ENCODE results near the gene MORC3.
"Not testable (repeated sequence)": the region's sequence is repeated elsewhere in the genome, so short reads cannot be mapped to it uniquely, and the experiment has no call there.

The MORC3 gene

DNA sequence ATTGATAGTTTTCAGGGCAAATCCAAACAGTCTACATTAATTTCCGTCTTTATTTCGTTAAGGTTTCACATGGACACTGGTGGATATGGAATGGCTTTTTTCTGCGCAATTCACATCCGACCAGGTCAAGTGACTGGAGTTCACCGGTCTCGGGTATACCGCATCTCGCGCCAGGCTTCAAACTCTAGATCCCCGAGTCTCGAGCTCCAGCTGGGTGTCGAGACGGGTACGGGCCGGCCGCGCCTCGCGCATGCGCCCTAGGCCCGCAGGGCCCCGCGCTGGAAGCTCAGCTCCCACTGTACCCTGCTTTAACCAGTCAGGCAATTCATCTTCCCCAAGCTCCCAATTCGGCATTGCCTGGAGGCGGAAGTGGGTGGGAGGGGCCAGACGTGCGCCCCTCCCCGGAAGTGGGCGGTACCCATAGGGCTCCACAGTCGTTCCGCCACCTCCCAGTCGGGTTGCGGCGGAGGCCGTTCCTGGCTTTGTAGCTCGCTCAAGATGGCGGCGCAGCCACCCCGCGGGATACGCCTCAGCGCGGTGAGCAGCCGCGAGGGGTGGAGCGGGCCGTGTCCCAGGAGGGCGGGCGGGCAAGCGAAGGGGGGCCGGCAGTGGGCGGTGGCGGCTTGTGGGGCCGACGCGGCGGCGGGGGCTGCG is at the start of gene MORC3:
MORC3 (plus strand) TSS at position 431 of the 654 bp plus-strand sequence; CDS start at position 499, 68 bp downstream.
- DNase-seq: peak; percentile 82 to 99 (median 96)

DNA sequence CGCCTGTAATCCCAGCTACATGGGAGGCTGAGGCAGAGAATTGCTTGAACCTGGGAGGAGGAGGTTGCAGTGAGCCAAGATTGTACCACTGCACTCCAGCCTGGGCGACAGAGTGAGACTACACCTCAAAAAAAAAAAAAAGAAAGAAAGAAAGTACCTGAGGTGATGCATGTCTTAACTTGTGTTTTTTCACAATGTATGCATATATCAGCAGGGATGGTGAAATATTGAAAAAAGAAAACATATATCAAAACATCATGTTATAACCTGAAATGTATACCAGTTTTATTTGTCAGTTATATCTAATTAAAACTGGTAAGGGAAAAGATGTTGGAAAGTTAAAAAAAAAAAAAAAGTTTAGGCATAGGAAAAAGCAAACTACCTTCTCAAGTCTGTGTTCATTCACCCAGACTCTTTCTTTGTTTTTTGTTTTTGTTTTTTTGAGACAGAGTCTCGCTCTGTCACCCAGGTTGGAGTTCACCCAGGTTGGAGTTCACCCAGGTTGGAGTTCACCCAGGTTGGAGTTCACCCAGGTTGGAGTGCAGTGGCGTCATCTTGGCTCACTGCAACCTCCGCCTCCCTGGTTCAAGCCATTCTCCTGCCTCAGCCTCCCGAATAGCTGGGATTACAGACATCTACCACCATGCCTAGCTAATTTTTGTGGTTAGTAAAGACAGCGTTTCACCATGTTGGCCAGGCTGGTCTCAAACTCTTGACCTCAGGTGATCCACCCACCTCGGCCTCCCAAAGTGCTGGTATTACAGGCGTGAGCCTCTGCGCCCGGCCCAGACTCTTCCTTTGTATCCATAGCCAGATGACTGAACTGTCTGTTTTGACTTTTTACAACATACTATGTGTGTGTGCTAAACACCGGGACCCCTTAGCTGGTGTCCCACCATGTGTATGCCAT is 49.0 kb upstream of the MORC3 start:
- DNase-seq: not testable (repeated sequence)

- DNase-seq: no peak
Observed at GRCh38 chr21:36274128-36274527, 45.9 kb upstream of the MORC3 start.

DNA sequence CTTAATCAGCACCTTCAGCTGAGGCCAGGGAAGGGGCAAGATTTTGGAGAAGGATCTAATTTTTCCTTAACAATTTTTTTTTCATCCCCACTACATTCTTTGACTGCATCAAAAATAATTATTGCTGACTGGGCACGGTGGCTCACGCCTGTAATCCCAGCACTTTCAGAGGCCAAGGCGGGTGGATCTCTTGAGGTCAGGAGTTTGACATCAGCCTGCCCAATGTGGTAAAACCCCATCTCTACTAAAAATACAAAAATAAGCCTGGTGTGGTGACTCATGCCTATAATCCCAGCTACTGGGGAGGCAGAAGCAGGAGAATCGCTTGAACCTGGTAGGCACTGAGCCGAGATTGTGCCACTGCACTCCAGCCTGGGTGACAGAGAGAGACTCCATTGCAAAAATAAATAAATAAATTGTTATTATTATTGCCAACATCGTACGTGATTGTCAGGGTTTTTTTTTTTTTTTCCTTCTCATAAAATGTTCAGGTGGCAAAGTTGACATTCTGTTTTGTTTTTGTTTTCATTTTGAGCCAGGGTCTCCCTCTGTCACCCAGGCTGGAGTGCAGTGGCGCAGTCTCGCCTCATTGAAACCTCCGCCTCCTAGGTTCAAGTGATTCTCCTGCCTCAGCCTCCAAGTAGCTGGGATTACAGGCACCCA is 37.3 kb upstream of the MORC3 start:
- DNase-seq: no peak

GRCh38 chr21:36283231-36283622 is 36.8 kb upstream of the MORC3 start:
- DNase-seq: not testable (repeated sequence)

GRCh38 chr21:36288651-36289243 is 31.2 kb upstream of the MORC3 start:
- no peak for DNase-seq

DNA sequence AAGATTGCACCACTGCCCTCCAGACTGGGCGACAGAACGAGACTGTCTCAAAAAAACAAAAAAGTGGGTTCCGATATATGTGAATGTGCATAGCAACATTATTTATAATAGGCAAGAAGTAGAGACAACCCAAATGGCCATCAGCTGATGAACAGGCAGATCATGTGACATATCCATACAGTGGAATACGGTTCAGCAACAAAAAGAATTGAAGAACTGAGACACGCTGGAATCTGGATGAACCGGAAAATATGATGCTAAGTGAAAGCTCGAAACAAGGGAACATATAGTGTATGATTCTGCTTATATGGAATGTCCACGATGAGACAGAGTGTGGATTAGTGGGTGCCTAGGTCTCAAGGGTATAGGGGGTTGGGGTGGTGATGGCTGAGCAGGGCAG is 28.5 kb upstream of the MORC3 start:
- DNase-seq: no peak

DNA sequence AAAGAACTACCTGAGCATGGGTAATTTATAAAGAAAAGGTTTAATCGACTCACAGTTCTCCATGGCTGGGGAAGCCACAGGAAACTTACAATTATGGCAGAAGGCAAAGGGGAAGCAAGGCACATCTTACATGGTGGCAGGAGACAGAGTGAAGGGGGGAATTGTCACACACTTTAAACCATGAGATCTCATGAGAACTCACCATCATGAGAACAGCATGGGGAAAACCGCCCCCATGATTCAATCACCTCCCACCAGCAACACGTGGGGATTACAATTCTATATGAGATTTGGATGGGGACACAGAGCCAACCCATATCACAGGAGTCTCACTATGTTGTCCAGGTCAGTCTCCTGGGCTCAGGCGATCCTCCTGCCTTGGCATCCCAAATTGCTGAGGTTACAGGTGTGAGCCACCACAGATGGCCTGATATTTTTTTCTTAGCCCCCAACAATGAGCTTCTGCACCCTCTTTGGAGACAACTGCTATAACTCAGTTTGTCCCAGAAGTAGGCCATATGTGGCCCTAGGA is 22.5 kb upstream of the MORC3 start:
- DNase-seq: no peak

- peak in 12 of 56 donors; percentile 1 to 36 (median 5) for DNase-seq
Observed at GRCh38 chr21:36297938-36298572, 21.9 kb upstream of the MORC3 start.

- DNase-seq: no peak
Observed at GRCh38 chr21:36306872-36307534, 13.0 kb upstream of the MORC3 start.

GRCh38 chr21:36310016-36310415 is 10.0 kb upstream of the MORC3 start:
- no peak for DNase-seq

GRCh38 chr21:36313446-36313845 is 6.6 kb upstream of the MORC3 start:
- not testable (repeated sequence) for DNase-seq

GRCh38 chr21:36316045-36316444 is 4.0 kb upstream of the MORC3 start:
- DNase-seq: not testable (repeated sequence)

- DNase-seq: no peak
Observed at GRCh38 chr21:36316872-36317484, 3.0 kb upstream of the MORC3 start.

DNA sequence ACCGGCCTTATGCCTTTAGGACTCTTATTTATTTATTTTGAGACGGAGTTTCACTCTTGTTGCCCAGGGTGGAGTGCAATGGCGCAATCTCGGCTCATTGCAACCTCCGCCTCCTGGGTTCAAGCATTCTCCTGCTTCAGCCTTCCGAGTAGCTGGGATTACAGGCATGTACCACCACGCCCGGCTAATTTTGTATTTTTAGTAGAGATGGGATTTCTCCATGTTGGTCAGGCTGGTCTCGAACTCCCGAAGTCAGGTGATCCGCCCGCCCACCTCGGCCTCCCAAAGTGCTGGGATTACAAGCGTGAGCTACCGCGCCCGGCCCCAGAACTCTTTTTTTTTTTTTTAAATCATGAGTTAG is 611 bp upstream of the MORC3 start:
- not testable (repeated sequence) for DNase-seq

DNA sequence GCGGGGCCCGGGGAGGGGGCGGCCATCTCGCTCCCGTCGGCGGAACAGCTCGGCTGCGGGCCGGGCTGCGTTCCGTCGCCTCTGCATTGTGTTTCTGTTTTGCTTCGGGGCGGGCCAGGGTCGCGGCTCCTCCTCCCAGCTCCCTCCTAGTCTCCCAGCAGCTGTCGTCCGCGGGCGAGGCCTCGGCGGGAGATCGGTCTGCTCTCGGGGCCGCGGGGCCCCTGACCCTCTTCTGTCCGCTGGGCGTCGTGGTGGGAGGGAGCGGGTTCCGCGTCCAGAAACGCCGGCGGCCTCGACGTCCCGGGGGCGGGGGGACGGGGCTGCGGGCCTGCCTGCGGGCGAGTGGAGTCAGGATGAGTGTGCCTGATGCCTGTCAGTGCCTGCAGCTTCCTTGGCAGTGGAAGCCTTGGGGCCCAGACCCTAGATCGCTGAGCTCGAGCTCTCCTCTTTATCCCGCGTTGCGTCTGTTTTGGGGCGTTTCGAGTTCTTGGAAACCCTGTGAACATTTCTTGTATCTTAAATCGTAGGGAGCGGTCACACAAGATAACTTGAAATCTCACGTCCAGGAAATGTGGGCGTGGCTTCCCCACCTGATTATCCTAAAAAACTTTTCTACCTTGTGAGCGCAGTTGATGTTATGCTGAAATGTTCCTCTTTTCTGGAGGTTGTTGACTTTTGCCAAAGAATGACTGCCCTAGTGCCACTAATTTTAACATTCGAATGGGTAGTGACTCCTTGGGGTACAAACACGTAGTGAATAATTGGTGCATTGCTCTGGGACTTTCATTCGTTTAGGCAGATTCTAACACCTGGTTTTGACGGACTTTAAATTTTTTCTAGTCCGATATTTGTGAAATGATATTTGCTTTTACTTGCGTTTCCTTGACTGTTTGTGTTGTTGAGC is 676 bp downstream of the MORC3 start:
- peak in 44 of 56 donors; percentile 24 to 92 (median 72) for DNase-seq

DNA sequence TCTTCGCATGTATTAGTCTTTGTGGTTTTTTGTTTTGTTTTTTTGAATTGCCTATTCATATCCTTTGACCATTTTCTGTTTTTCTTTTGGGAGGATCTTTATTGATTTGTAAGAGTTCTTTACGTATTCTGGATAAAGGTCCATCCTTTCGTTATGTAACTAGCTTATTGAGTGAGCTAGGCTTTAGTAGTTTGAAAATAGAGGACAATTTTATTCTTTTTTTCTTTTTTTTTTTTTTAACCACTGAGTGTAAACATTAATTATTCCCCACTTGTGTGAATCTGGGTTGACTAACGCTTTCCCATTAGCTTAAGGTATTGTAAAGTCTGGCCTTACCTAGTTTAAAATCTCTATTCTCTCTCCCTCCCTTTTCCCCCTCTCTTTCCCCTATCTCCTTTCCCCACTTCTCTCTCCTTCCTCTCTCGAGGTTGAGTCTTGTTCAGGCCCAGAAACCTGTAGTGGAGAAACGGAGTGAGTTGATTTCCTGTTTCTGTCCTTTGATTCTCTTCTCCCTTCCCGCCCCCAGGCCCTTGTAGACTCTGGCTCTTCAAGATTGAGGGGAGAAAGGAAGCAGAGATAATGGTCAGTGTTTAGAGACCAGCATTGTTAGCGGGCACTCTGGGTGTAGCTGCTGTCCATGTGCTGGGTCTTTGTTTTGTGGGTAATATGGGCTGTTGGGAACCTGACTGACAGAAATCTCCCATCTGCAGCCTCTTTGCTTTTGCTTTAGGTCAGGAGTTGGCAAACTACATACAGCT is 1.5 kb downstream of the MORC3 start:
- peak in 11 of 56 donors; percentile 4 to 38 (median 12) for DNase-seq

- no peak for DNase-seq
Observed at GRCh38 chr21:36322083-36322424, 2.1 kb downstream of the MORC3 start.
